Left lobe of liver (tissue), 2 donors: ENCODE measurements around the gene GSTM1. TPM values are rescaled to one million over a fixed set of nuclear protein-coding genes. Genes with fewer than 3 reads are reported as not detected.

ENCODE experiments used
- ATAC-seq: fragments of 200-7000 bp; cut with Tn5 transposase; one replicate; pipeline ENCODE4 v1.9.1; 2020; ENCODE audit warnings: mild to moderate bottlenecking, moderate library complexity
- DNase-seq: peaks from one replicate; pipeline ENCODE4 v3.0.0-alpha.2; 2020; ENCODE audit warnings: low spot score
- total RNA-seq: library from RNA; stranded (reverse); gene quantifications from one replicate; pipeline ENCODE4 v1.2.1, GENCODE V29; 2021
- donor health status: DM: no; HTN: no; CAD: no; lungs with moderate emphysema.
- donor health status: DM: no; HTN: yes; CAD: no.

Gene GSTM1
- not detected for total RNA-seq

GRCh38 chr1:109687641-109688499, at the start of gene GSTM1:
GSTM1 (plus strand) TSS chr1:109687817; CDS start chr1:109687874, 57 bp downstream.
- DNase-seq: no peak
- ATAC-seq: no peak

- ATAC-seq: no peak
- DNase-seq: peak; percentile 33
Measured at GRCh38 chr1:109639063-109639840, 48.4 kb upstream of the GSTM1 start.

GRCh38 chr1:109639841-109640184, 47.8 kb upstream of the GSTM1 start:
- DNase-seq (peak; percentile 33), ATAC-seq (no peak)

GRCh38 chr1:109640285-109640865, 47.2 kb upstream of the GSTM1 start:
- DNase-seq (peak; percentile 86), ATAC-seq (peak; percentile 85)

GRCh38 chr1:109641078-109641740, 46.4 kb upstream of the GSTM1 start:
- ATAC-seq (no peak), DNase-seq (no peak)

- no peak for DNase-seq
- ATAC-seq: no peak
Measured at GRCh38 chr1:109641861-109642260, 45.8 kb upstream of the GSTM1 start.

GRCh38 chr1:109642626-109643025, 45.0 kb upstream of the GSTM1 start:
- ATAC-seq: no peak
- no peak for DNase-seq

GRCh38 chr1:109643385-109644230, 44.0 kb upstream of the GSTM1 start:
- ATAC-seq: peak; percentile 93
- DNase-seq: peak; percentile 81

- ATAC-seq (no peak), DNase-seq (peak; percentile 41)
Measured at GRCh38 chr1:109644670-109645069, 42.9 kb upstream of the GSTM1 start.

GRCh38 chr1:109649491-109649914, 38.1 kb upstream of the GSTM1 start:
- peak; percentile 79 for ATAC-seq
- no peak for DNase-seq

GRCh38 chr1:109650609-109651008, 37.0 kb upstream of the GSTM1 start:
- DNase-seq: no peak

GRCh38 chr1:109652402-109652801, 35.2 kb upstream of the GSTM1 start:
- no peak for ATAC-seq

More at GRCh38 chr1:109650609-109651008, 37.0 kb upstream of the GSTM1 start:
- no peak for ATAC-seq

GRCh38 chr1:109653306-109653705, 34.3 kb upstream of the GSTM1 start:
- DNase-seq (no peak), ATAC-seq (no peak)

More at GRCh38 chr1:109652402-109652801, 35.2 kb upstream of the GSTM1 start:
- no peak for DNase-seq

GRCh38 chr1:109654519-109654918, 33.1 kb upstream of the GSTM1 start:
- DNase-seq (no peak), ATAC-seq (no peak)

- peak; percentile 97 for ATAC-seq
Measured at GRCh38 chr1:109655615-109656519, 31.8 kb upstream of the GSTM1 start, which contains the start of gene GSTM4. GSTM4 (plus strand) TSS chr1:109656099; CDS start chr1:109656390, 291 bp downstream.

GRCh38 chr1:109657395-109657794, 30.2 kb upstream of the GSTM1 start:
- DNase-seq: no peak
- no peak for ATAC-seq

More at GRCh38 chr1:109655615-109656519, 31.8 kb upstream of the GSTM1 start, which contains the start of gene GSTM4:
- DNase-seq: peak; percentile 89

GRCh38 chr1:109657970-109658369, 29.6 kb upstream of the GSTM1 start:
- no peak for ATAC-seq
- no peak for DNase-seq

GRCh38 chr1:109658533-109659042, 29.0 kb upstream of the GSTM1 start:
- DNase-seq: no peak
- ATAC-seq: no peak
